GM12878 (cell line): Measurements from ENCODE around the gene GDI2. TPM values are rescaled to one million over a fixed set of nuclear protein-coding genes. Genes with fewer than 3 reads are reported as not detected.

Experiments used
- NFXL1 ChIP-seq: fragments of 450-650 bp; IDR thresholded peaks from 2 replicates; pipeline ENCODE4 v1.6.1; 2017; ENCODE audit warnings: antibody characterized with exemption, mild to moderate bottlenecking, borderline replicate concordance
- TAF1 ChIP-seq: IDR thresholded peaks from 2 replicates; pipeline ENCODE4 v1.6.1; 2011; ENCODE audit warnings: mild to moderate bottlenecking, low read depth, low read length, borderline replicate concordance
- YY1 ChIP-seq: IDR thresholded peaks from 2 replicates; pipeline ENCODE4 v1.6.1; 2011; ENCODE audit warnings: low read depth, mild to moderate bottlenecking, low read length
- polyA plus RNA-seq, 11 experiments: library from polyadenylated mRNA; depleted of rRNA in 4 of 11; unstranded in 6 of 11; stranded (reverse) in 5 of 11; fragments of >200 nt; fragmentation: Nextera tagmentation in 4 of 11; fragmentation: Illumina TruSeq in 1 of 11; extraction: Ambion mirVana in 4 of 11; extraction: Trizol in 1 of 11; gene quantifications; 1 replicate in 1 of 11; 2 replicates in 10 of 11; pipeline versions ENCODE4 v1.2.1 to v1.2.3, GENCODE V29; 2011 to 2016; ENCODE audit warnings: inconsistent platforms in 2 of 11, missing spikeins in 2 of 11, low read depth in 1 of 11
- total RNA-seq, 4 experiments: library from RNA; depleted of rRNA in 3 of 4; stranded (reverse); fragments of >200 nt in 3 of 4; fragmentation: Illumina TruSeq in 1 of 4; extraction: Trizol in 1 of 4; gene quantifications; 2 replicates each; pipeline versions ENCODE4 v1.2.1 to v1.2.3, GENCODE V29; 2013 to 2021
- TF ChIP-seq, protein P1 (sequence below): IDR thresholded peaks from 2 replicates; pipeline ENCODE4 v1.6.1; 2012; ENCODE audit warnings: improper control_type of control experiment, low read depth, low read length; ENCODE audit not compliant: insufficient replicate concordance
- TF ChIP-seq, protein P2 (sequence below): fragments of 450-650 bp; conservative IDR thresholded peaks from 2 replicates; pipeline ENCODE4 v1.6.1; 2017; ENCODE audit warnings: mild to moderate bottlenecking, moderate library complexity

The GDI2 gene
- total and polyA plus RNA-seq, 10 of the 15 experiments (the other 5 are each of a cell fraction or from before 2014, with no cell fraction given) = 261 to 395 (median 276) TPM

DNA sequence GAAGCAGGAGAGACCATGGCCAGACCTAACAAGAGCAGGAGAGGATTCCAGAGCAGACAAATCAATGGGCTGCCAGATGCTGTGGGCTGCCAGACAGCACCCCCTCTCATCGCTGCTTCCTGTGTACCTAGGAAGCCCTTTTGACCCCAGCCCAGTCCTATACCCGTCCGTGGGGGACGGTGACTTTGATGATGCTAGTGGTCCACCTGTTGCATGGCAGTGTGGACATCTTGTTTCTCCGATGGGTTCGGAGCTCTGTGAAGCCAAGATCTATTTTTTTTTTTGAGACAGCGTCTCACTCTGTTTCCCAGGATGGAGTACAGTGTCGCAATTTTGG is 18.2 kb upstream of the GDI2 start (continued):
- TF ChIP-seq TAF1 = no peak
- no peak for TF ChIP-seq YY1
- TF ChIP-seq, protein P1, sequence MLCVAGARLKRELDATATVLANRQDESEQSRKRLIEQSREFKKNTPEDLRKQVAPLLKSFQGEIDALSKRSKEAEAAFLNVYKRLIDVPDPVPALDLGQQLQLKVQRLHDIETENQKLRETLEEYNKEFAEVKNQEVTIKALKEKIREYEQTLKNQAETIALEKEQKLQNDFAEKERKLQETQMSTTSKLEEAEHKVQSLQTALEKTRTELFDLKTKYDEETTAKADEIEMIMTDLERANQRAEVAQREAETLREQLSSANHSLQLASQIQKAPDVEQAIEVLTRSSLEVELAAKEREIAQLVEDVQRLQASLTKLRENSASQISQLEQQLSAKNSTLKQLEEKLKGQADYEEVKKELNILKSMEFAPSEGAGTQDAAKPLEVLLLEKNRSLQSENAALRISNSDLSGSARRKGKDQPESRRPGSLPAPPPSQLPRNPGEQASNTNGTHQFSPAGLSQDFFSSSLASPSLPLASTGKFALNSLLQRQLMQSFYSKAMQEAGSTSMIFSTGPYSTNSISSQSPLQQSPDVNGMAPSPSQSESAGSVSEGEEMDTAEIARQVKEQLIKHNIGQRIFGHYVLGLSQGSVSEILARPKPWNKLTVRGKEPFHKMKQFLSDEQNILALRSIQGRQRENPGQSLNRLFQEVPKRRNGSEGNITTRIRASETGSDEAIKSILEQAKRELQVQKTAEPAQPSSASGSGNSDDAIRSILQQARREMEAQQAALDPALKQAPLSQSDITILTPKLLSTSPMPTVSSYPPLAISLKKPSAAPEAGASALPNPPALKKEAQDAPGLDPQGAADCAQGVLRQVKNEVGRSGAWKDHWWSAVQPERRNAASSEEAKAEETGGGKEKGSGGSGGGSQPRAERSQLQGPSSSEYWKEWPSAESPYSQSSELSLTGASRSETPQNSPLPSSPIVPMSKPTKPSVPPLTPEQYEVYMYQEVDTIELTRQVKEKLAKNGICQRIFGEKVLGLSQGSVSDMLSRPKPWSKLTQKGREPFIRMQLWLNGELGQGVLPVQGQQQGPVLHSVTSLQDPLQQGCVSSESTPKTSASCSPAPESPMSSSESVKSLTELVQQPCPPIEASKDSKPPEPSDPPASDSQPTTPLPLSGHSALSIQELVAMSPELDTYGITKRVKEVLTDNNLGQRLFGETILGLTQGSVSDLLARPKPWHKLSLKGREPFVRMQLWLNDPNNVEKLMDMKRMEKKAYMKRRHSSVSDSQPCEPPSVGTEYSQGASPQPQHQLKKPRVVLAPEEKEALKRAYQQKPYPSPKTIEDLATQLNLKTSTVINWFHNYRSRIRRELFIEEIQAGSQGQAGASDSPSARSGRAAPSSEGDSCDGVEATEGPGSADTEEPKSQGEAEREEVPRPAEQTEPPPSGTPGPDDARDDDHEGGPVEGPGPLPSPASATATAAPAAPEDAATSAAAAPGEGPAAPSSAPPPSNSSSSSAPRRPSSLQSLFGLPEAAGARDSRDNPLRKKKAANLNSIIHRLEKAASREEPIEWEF = no peak
- TF ChIP-seq NFXL1 = no peak
- TF ChIP-seq, protein P2, sequence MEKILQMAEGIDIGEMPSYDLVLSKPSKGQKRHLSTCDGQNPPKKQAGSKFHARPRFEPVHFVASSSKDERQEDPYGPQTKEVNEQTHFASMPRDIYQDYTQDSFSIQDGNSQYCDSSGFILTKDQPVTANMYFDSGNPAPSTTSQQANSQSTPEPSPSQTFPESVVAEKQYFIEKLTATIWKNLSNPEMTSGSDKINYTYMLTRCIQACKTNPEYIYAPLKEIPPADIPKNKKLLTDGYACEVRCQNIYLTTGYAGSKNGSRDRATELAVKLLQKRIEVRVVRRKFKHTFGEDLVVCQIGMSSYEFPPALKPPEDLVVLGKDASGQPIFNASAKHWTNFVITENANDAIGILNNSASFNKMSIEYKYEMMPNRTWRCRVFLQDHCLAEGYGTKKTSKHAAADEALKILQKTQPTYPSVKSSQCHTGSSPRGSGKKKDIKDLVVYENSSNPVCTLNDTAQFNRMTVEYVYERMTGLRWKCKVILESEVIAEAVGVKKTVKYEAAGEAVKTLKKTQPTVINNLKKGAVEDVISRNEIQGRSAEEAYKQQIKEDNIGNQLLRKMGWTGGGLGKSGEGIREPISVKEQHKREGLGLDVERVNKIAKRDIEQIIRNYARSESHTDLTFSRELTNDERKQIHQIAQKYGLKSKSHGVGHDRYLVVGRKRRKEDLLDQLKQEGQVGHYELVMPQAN = no peak
